Kidney epithelial cell (primary cell): ENCODE measurements around the gene DHX30. TPM values are rescaled to one million over a fixed set of nuclear protein-coding genes. Genes with fewer than 3 reads are reported as not detected.

ENCODE experiments used
- DNase-seq: peaks from one replicate; pipeline ENCODE4 v3.0.0-alpha.2; 2010; ENCODE audit warnings: low read depth
- H3K27me3 ChIP-seq: 2 replicates; pipeline ENCODE4 v1.6.0; 2011; ENCODE audit warnings: low read length; ENCODE audit not compliant: control insufficient read depth, insufficient read depth
- H3K36me3 ChIP-seq: 2 replicates; pipeline ENCODE4 v1.5.1; 2011; ENCODE audit warnings: low read length; ENCODE audit not compliant: control insufficient read depth, insufficient read depth
- H3K4me3 ChIP-seq: 2 replicates; pipeline ENCODE4 v1.5.1; 2011; ENCODE audit warnings: low read depth, mild to moderate bottlenecking, control low read depth, low read length
- CTCF ChIP-seq: IDR thresholded peaks from 2 replicates; pipeline ENCODE4 v1.5.1; 2011; ENCODE audit warnings: mild to moderate bottlenecking, moderate library complexity, low read length, control low read depth, inconsistent platforms; ENCODE audit not compliant: insufficient read depth, poor library complexity, severe bottlenecking
- total RNA-seq: library from RNA; depleted of rRNA; stranded (reverse); fragments of >200 nt; gene quantifications from 2 replicates; pipeline ENCODE4 v1.2.3, GENCODE V29; 2015

The DHX30 gene
- total RNA-seq, 1 donor from 2014 or later, result 79.4 TPM

- no peak for DNase-seq
- no peaks in the 10 kb centered on the region for H3K36me3 ChIP-seq
- no peak for TF ChIP-seq CTCF
- no peak overlapping the region for H3K4me3 ChIP-seq
- H3K27me3 ChIP-seq, result no peaks in the 10 kb centered on the region
Observed at GRCh38 chr3:47766186-47766585, 36.8 kb upstream of the DHX30 start.

GRCh38 chr3:47772047-47772446 lies 30.9 kb upstream of the DHX30 start:
- Histone ChIP-seq H3K4me3 (no peak overlapping the region), H3K36me3 (no peaks in the 10 kb centered on the region)
- no peak for DNase-seq

GRCh38 chr3:47772788-47773187 lies 30.1 kb upstream of the DHX30 start:
- Histone ChIP-seq H3K4me3 (no peak overlapping the region), H3K36me3 (no peaks in the 10 kb centered on the region), H3K27me3 (no peaks in the 10 kb centered on the region)
- no peak for DNase-seq
- TF ChIP-seq CTCF, result no peak

More at GRCh38 chr3:47772047-47772446, 30.9 kb upstream of the DHX30 start:
- no peak for TF ChIP-seq CTCF
- no peaks in the 10 kb centered on the region for H3K27me3 ChIP-seq

GRCh38 chr3:47778746-47779145 lies 24.2 kb upstream of the DHX30 start:
- Histone ChIP-seq H3K36me3 (no peaks in the 10 kb centered on the region), H3K4me3 (no peak overlapping the region), H3K27me3 (no peaks in the 10 kb centered on the region)
- no peak for TF ChIP-seq CTCF
- no peak for DNase-seq

- DNase-seq, result no peak
- Histone ChIP-seq H3K4me3 (peak overlapping the region; percentile 94), H3K27me3 (no peaks in the 10 kb centered on the region), H3K36me3 (no peaks in the 10 kb centered on the region)
- no peak for TF ChIP-seq CTCF
Observed at GRCh38 chr3:47780741-47781684, 21.9 kb upstream of the DHX30 start.
